ENCODE data around the gene PDIA2. TPM values are rescaled to one million over a fixed set of nuclear protein-coding genes. Genes with fewer than 3 reads are reported as not detected.

The PDIA2 gene
- polyA plus RNA-seq, 1 of the 3 experiments (the other 2 are of a cell fraction), result 1.7 TPM

GRCh38 chr16:306911-307370 lies 24.0 kb downstream of the PDIA2 start:
- H3K4me1 ChIP-seq (ENCODE audit: control insufficient read depth in 1 of 2, insufficient read depth in 2 of 2, low read depth in 1 of 2, low read length in 1 of 2), result no peaks in the 10 kb centered on the region
- no peaks in the 10 kb centered on the region for H3K9me2 ChIP-seq
- no peak overlapping the region; a peak in 1 of 4 replicates for H3K27ac ChIP-seq (ENCODE audit: low read depth in 2 of 2, low read length in 1 of 2)
- TF ChIP-seq TEAD4 (IDR thresholded peaks at IDR 0.05; ENCODE audit: borderline replicate concordance, insufficient read depth) (no peak), IRF3 (IDR thresholded peaks at IDR 0.05; ENCODE audit: low read depth, low read length) (no peak), SIN3A (IDR thresholded peaks at IDR 0.05; ENCODE audit: borderline replicate concordance, low read depth, low read length) (no peak), RXRA (IDR thresholded peaks at IDR 0.05; ENCODE audit: borderline replicate concordance, low read depth) (no peak), TCF12 (IDR thresholded peaks at IDR 0.05) (no peak), CHD2 (IDR thresholded peaks at IDR 0.05; ENCODE audit: low read length, partially characterized antibody) (no peak), NRF1 (IDR thresholded peaks at IDR 0.05; ENCODE audit: low read depth, low read length) (no peak), FOXJ3 (CRISPR knock-in tag; IDR thresholded peaks at IDR 0.05) (no peak), MEF2A (IDR thresholded peaks at IDR 0.05; ENCODE audit: borderline replicate concordance, low read depth) (no peak), ELF1 (IDR thresholded peaks at IDR 0.05) (no peak), SMC3 (IDR thresholded peaks at IDR 0.05; ENCODE audit: low read depth, low read length) (no peak), FOXM1 (IDR thresholded peaks at IDR 0.05; ENCODE audit: low read depth) (no peak), MAX (IDR thresholded peaks at IDR 0.05; ENCODE audit: low read depth) (no peak)
- H3K9ac ChIP-seq, result no peak overlapping the region
- DNase-seq, result no peak
- H3K4me3 ChIP-seq (ENCODE audit: low read depth in 2 of 2, low read length in 1 of 2), result no peak overlapping the region
- no peaks in the 10 kb centered on the region for H3F3A ChIP-seq (replicated peaks; ENCODE audit: insufficient read depth)
- H4K20me1 ChIP-seq (ENCODE audit: insufficient read depth), result no peaks in the 10 kb centered on the region
- no peak overlapping the region for H3K4me2 ChIP-seq
- H3K27me3 ChIP-seq (ENCODE audit: insufficient read depth), result no peaks in the 10 kb centered on the region
- WGBS (ENCODE audit: low lambda C conversion rate), result 99% methylated on average over 11 of the region's 17 CpGs
- ChIA-PET CTCF (no interaction called here), POLR2A (interaction anchor here (0.7 kb wide), 1 partner anchor 45 kb away, joined by 3 read pairs; no protein-coding TSS in a partner anchor)
- H3K9me3 ChIP-seq, result no peaks in the 10 kb centered on the region
- H2AFZ ChIP-seq (ENCODE audit: low read depth), result no peak overlapping the region
- H3K79me2 ChIP-seq (ENCODE audit: insufficient read depth), result no peaks in the 10 kb centered on the region
- H3K36me3 ChIP-seq (replicated peaks in 1 of 2; ENCODE audit: control insufficient read depth in 1 of 2, insufficient read depth in 2 of 2, low read length in 1 of 2), result peaks cover 0 to 26% of the 10 kb centered on the region in 2 experiments

- no peak for DNase-seq
- Histone ChIP-seq H3K27ac (ENCODE audit: low read depth in 2 of 2, low read length in 1 of 2) (no peak overlapping the region), H3K79me2 (ENCODE audit: insufficient read depth) (no peaks in the 10 kb centered on the region), H3F3A (replicated peaks; ENCODE audit: insufficient read depth) (no peaks in the 10 kb centered on the region), H3K9me3 (no peaks in the 10 kb centered on the region), H3K4me2 (no peak overlapping the region), H3K9me2 (no peaks in the 10 kb centered on the region), H3K4me1 (ENCODE audit: control insufficient read depth in 1 of 2, insufficient read depth in 2 of 2, low read depth in 1 of 2, low read length in 1 of 2) (no peaks in the 10 kb centered on the region), H2AFZ (ENCODE audit: low read depth) (no peak overlapping the region), H3K4me3 (ENCODE audit: low read depth in 2 of 2, low read length in 1 of 2) (no peak overlapping the region), H3K27me3 (ENCODE audit: insufficient read depth) (no peaks in the 10 kb centered on the region), H3K9ac (no peak overlapping the region), H4K20me1 (ENCODE audit: insufficient read depth) (no peaks in the 10 kb centered on the region), H3K36me3 (replicated peaks in 1 of 2; ENCODE audit: control insufficient read depth in 1 of 2, insufficient read depth in 2 of 2, low read length in 1 of 2) (peaks cover 0 to 31% of the 10 kb centered on the region in 2 experiments)
- no peak for TF ChIP-seq TEAD4 (IDR thresholded peaks at IDR 0.05; ENCODE audit: borderline replicate concordance, insufficient read depth)
- TF ChIP-seq EZH2phosphoT487 (IDR thresholded peaks at IDR 0.05; ENCODE audit: borderline replicate concordance, low read depth), result no peak
- no peak for TF ChIP-seq FOXJ3 (CRISPR knock-in tag; IDR thresholded peaks at IDR 0.05)
- no peak for TF ChIP-seq SIN3A (IDR thresholded peaks at IDR 0.05; ENCODE audit: borderline replicate concordance, low read depth, low read length)
- no peak for TF ChIP-seq ELF1 (IDR thresholded peaks at IDR 0.05)
- TF ChIP-seq RAD21 (IDR thresholded peaks at IDR 0.05; ENCODE audit: low read length), result no peak
- no peak for TF ChIP-seq MEF2A (IDR thresholded peaks at IDR 0.05; ENCODE audit: borderline replicate concordance, low read depth)
- TF ChIP-seq REST (IDR thresholded peaks at IDR 0.05; ENCODE audit: low read depth, low read length), result no peak
- no peak for TF ChIP-seq POLR2AphosphoS5 (IDR thresholded peaks at IDR 0.05; ENCODE audit: low read depth, low read length)
- POLR2A ChIA-PET, result no interaction called here
- 92% methylated on average over 15 of the region's 21 CpGs for WGBS (ENCODE audit: low lambda C conversion rate)
- CTCF ChIA-PET, result no interaction called here
Measured at GRCh38 chr16:307691-308312, 24.8 kb downstream of the PDIA2 start.
